ENCODE measurements around the gene FBXL13. TPM values are rescaled to one million over a fixed set of nuclear protein-coding genes. Genes with fewer than 3 reads are reported as not detected.
"Not testable (repeated sequence)": the region's sequence is repeated elsewhere in the genome, so short reads cannot be mapped to it uniquely, and the experiment has no call there.

The FBXL13 gene
- total RNA-seq, 4 donors from 2014 or later = 0.40 to 0.95 (median 0.51) TPM

GRCh38 chr7:102973096-102973802 is 101.3 kb downstream of the FBXL13 start:
- H3K27ac ChIP-seq = no peak overlapping the region
- 84 to 93% methylated on average over 20 to 21 of the region's 23 CpGs for WGBS, 2 donors
- DNase-seq = no peak
- no peaks in the 10 kb centered on the region for H3K36me3 ChIP-seq
- H3K27me3 ChIP-seq = no peaks in the 10 kb centered on the region
- no peaks in the 10 kb centered on the region for H3K4me1 ChIP-seq
- intact Hi-C loops (cut with DNase I) = no loop called here
- no peaks in the 10 kb centered on the region for H3K9me3 ChIP-seq
- no peak overlapping the region for H3K4me3 ChIP-seq
- TF ChIP-seq POLR2A (IDR thresholded peaks at IDR 0.05) (no peak), CTCF (IDR thresholded peaks at IDR 0.05) (no peak)

- Histone ChIP-seq H3K27ac (no peak overlapping the region), H3K4me1 (no peaks in the 10 kb centered on the region), H3K36me3 (no peaks in the 10 kb centered on the region), H3K4me3 (no peak overlapping the region), H3K9me3 (no peaks in the 10 kb centered on the region), H3K27me3 (no peaks in the 10 kb centered on the region)
- TF ChIP-seq CTCF (IDR thresholded peaks at IDR 0.05) = no peak
- no peak for TF ChIP-seq POLR2A (IDR thresholded peaks at IDR 0.05)
- no peak for DNase-seq
- intact Hi-C loops (cut with DNase I) = no loop called here
These were observed 106.8 kb downstream of the FBXL13 start for GRCh38 chr7:102967798-102968197.

GRCh38 chr7:102966465-102966864 is 108.1 kb downstream of the FBXL13 start:
- H3K27ac ChIP-seq = no peak overlapping the region
- H3K4me1 ChIP-seq = no peaks in the 10 kb centered on the region
- 42 to 50% methylated on average over 2 of the region's 2 CpGs for WGBS, 2 donors
- TF ChIP-seq CTCF (IDR thresholded peaks at IDR 0.05) (no peak), POLR2A (IDR thresholded peaks at IDR 0.05) (no peak)
- no peaks in the 10 kb centered on the region for H3K9me3 ChIP-seq
- DNase-seq = no peak
- no peak overlapping the region for H3K4me3 ChIP-seq
- H3K36me3 ChIP-seq = no peaks in the 10 kb centered on the region
- no peaks in the 10 kb centered on the region for H3K27me3 ChIP-seq
- intact Hi-C loops (cut with DNase I) = no loop called here

GRCh38 chr7:102961993-102962392 is 112.6 kb downstream of the FBXL13 start:
- H3K36me3 ChIP-seq; H3K27ac ChIP-seq; H3K27me3 ChIP-seq; H3K4me1 ChIP-seq; DNase-seq; H3K4me3 ChIP-seq; intact Hi-C loops (cut with DNase I); H3K9me3 ChIP-seq: not testable (repeated sequence)
- WGBS, 2 donors = 67 to 71% methylated on average over 1 of the region's 2 CpGs

GRCh38 chr7:102958004-102958403 is 116.6 kb downstream of the FBXL13 start:
- H3K27me3 ChIP-seq; intact Hi-C loops (cut with DNase I); H3K36me3 ChIP-seq; H3K27ac ChIP-seq; H3K4me3 ChIP-seq; DNase-seq; H3K4me1 ChIP-seq; H3K9me3 ChIP-seq: not testable (repeated sequence)
- 86 to 94% methylated on average over 3 of the region's 3 CpGs for WGBS, 2 donors

- H3K4me1 ChIP-seq; H3K36me3 ChIP-seq; H3K27me3 ChIP-seq; H3K27ac ChIP-seq; H3K4me3 ChIP-seq; DNase-seq; intact Hi-C loops (cut with DNase I); H3K9me3 ChIP-seq: not testable (repeated sequence)
- 73 to 87% methylated on average over 4 of the region's 4 CpGs for WGBS, 2 donors
These were observed 120.2 kb downstream of the FBXL13 start for GRCh38 chr7:102954359-102954758.

GRCh38 chr7:102953406-102953805 is 121.2 kb downstream of the FBXL13 start:
- Histone ChIP-seq H3K36me3 (no peaks in the 10 kb centered on the region), H3K4me1 (no peaks in the 10 kb centered on the region), H3K9me3 (no peaks in the 10 kb centered on the region), H3K4me3 (no peak overlapping the region), H3K27ac (no peak overlapping the region), H3K27me3 (no peaks in the 10 kb centered on the region)
- no peak for DNase-seq
- TF ChIP-seq CTCF (IDR thresholded peaks at IDR 0.05) (no peak), POLR2A (IDR thresholded peaks at IDR 0.05) (no peak)
- intact Hi-C loops (cut with DNase I) = no loop called here
